ENCODE results near the gene KCNE1. TPM values are rescaled to one million over a fixed set of nuclear protein-coding genes. Genes with fewer than 3 reads are reported as not detected.

KCNE1 gene
- total RNA-seq, 2 experiments from 2014 or later, result 0.13 to 0.15 TPM

GRCh38 chr21:34536820-34537219 lies 24.8 kb upstream of the KCNE1 start:
- POLR2A ChIA-PET, result no interaction called here
- CTCF ChIA-PET, result no interaction called here

- ChIA-PET POLR2A (no interaction called here), CTCF (no interaction called here)
Measured at GRCh38 chr21:34536311-34536710, 24.3 kb upstream of the KCNE1 start.

- POLR2A ChIA-PET, result no interaction called here
Measured at GRCh38 chr21:34535886-34536285, 23.9 kb upstream of the KCNE1 start.

GRCh38 chr21:34534522-34534921 lies 22.5 kb upstream of the KCNE1 start:
- ChIA-PET POLR2A (no interaction called here), CTCF (no interaction called here)

More at GRCh38 chr21:34535886-34536285, 23.9 kb upstream of the KCNE1 start:
- CTCF ChIA-PET, result no interaction called here

GRCh38 chr21:34533938-34534337 lies 21.9 kb upstream of the KCNE1 start:
- CTCF ChIA-PET, result no interaction called here
- POLR2A ChIA-PET, result no interaction called here

- ChIA-PET POLR2A (no interaction called here), CTCF (no interaction called here)
Measured at GRCh38 chr21:34531399-34531798, 19.4 kb upstream of the KCNE1 start.

- POLR2A ChIA-PET, result no interaction called here
- CTCF ChIA-PET, result no interaction called here
Measured at GRCh38 chr21:34530261-34530660, 18.3 kb upstream of the KCNE1 start.

GRCh38 chr21:34528131-34528561 lies 16.1 kb upstream of the KCNE1 start:
- ChIA-PET POLR2A (no interaction called here), CTCF (no interaction called here)

GRCh38 chr21:34526618-34527290 lies 14.7 kb upstream of the KCNE1 start:
- ChIA-PET CTCF (interaction anchor here (0.9 kb wide), 1 partner anchor 56 kb away, joined by 3 read pairs; no protein-coding TSS in a partner anchor), POLR2A (no interaction called here)

GRCh38 chr21:34526241-34526617 lies 14.2 kb upstream of the KCNE1 start:
- CTCF ChIA-PET, result no interaction called here
- POLR2A ChIA-PET, result no interaction called here

GRCh38 chr21:34524646-34525601 lies 12.9 kb upstream of the KCNE1 start:
- CTCF ChIA-PET, result no interaction called here
- POLR2A ChIA-PET, result no interaction called here

GRCh38 chr21:34523019-34523555 lies 11.1 kb upstream of the KCNE1 start:
- ChIA-PET CTCF (interaction anchor here (1.0 kb wide), 1 partner anchor 108 kb away, joined by 3 read pairs; no protein-coding TSS in a partner anchor), POLR2A (no interaction called here)

GRCh38 chr21:34522284-34522683 lies 10.3 kb upstream of the KCNE1 start:
- CTCF ChIA-PET, result interaction anchor here (1.0 to 1.2 kb wide), 2 partner anchors 81 to 109 kb away, joined by 3 to 4 read pairs; no protein-coding TSS in a partner anchor
- POLR2A ChIA-PET, result no interaction called here

GRCh38 chr21:34521561-34521960 lies 9.6 kb upstream of the KCNE1 start:
- POLR2A ChIA-PET, result no interaction called here

GRCh38 chr21:34520764-34521508 lies 8.9 kb upstream of the KCNE1 start:
- ChIA-PET POLR2A (no interaction called here), CTCF (interaction anchor here (1.3 kb wide), 1 partner anchor 11 kb away, joined by 3 read pairs; no protein-coding TSS in a partner anchor)

More at GRCh38 chr21:34521561-34521960, 9.6 kb upstream of the KCNE1 start:
- CTCF ChIA-PET, result interaction anchor here (1.2 kb wide), 1 partner anchor 82 kb away, joined by 4 read pairs; no protein-coding TSS in a partner anchor

- ChIA-PET CTCF (interaction anchor here (1.3 kb wide), 1 partner anchor 10 kb away, joined by 3 read pairs; no protein-coding TSS in a partner anchor), POLR2A (no interaction called here)
Measured at GRCh38 chr21:34520281-34520680, 8.3 kb upstream of the KCNE1 start.

- POLR2A ChIA-PET, result no interaction called here
- CTCF ChIA-PET, result interaction anchor here (1.3 kb wide), 1 partner anchor 9 kb away, joined by 3 read pairs; no protein-coding TSS in a partner anchor
Measured at GRCh38 chr21:34519694-34520093, 7.7 kb upstream of the KCNE1 start.

- CTCF ChIA-PET, result interaction anchor here (1.1 kb wide), 1 partner anchor 57 kb away, joined by 3 read pairs; no protein-coding TSS in a partner anchor
Measured at GRCh38 chr21:34519016-34519415, 7.0 kb upstream of the KCNE1 start.

GRCh38 chr21:34518301-34518700 lies 6.3 kb upstream of the KCNE1 start:
- ChIA-PET POLR2A (no interaction called here), CTCF (interaction anchor here (1.1 kb wide), 1 partner anchor 57 kb away, joined by 3 read pairs; no protein-coding TSS in a partner anchor)

More at GRCh38 chr21:34519016-34519415, 7.0 kb upstream of the KCNE1 start:
- POLR2A ChIA-PET, result no interaction called here

All from activated CD8-positive, alpha-beta memory T cell treated with anti-CD3 and anti-CD28 coated beads for 36 hours (primary cell).